ENCODE measurements around the gene MUC5AC. TPM values are rescaled to one million over a fixed set of nuclear protein-coding genes. Genes with fewer than 3 reads are reported as not detected.
A peak's percentile ranks its signal among the peaks of the same experiment; 100 is the strongest.

The MUC5AC gene
- total RNA-seq, 2 donors from 2014 or later, result not detected

DNA sequence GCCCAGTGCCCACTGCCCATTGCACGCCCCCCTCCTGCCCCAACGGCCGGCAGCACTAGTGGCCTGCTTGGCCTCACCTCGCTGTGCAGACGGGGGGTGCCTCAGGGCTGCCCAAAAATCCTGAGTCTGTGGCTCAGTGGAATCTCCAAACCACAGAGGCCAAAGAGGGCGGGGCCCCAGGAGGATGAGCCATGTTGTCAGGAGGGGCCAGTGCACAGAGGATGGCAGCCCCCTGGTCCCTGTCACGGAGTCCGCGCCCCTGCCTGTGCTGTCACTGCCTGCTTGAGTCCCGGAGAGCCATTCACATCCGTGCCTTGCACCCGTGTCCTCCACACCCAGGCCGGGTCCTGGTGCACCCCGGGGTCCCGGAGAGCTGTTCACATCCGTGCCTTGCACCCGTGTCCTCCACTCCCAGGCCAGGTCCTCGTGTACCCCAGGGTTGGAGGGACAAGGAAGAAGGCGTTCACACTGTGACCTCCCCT, 36.4 kb upstream of the MUC5AC start:
- DNase-seq, result peak; percentile 22
- H3K9me3 Mint-ChIP-seq, result no peaks in the 10 kb centered on the region

DNA sequence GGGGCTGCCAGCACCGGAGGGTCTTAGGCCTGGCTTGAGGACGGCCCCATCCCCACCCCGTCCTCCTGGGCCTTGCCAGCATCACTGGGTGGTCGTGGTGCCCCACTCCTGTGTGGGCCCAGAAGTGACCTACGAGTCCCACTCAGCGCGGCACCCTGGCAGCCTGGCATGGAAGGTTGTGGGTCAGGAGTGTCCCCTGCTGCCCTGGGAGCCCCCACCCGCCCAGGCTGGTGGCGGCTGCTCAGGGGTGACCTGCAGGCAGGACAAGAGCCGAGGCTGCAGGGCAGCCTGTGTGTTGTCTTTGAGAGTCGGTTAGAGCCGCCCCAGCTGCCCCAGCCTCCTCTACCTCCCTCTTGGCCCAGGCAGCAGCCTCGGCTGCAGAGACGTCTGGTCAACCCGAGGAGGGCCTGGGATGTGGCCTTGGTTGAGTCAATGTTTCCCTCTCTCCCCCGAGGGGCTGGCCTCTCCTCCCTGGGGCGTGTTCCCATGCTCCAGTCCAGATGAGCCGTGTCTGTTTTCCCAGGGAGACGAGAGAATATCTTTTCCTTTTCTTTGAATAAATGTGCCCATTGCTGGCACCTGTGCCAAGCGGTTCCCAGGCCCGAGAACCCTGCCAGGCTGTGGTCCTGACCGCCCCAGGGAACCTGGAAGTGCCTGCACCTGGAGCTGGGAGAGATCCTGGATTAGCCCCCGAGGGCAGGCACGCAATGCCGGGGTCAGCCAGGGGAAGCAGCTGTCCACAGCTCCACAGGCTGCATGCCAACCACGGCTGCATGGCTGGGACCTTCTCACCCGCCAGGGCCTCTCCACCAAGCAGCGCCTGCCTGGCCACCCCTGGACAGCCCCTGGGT, 35.7 kb upstream of the MUC5AC start:
- Mint-ChIP-seq H3K9me3 (no peaks in the 10 kb centered on the region), H3K4me1 (no peaks in the 10 kb centered on the region), H3K27ac (no peak overlapping the region), H3K36me3 (ENCODE audit: low read depth) (no peaks in the 10 kb centered on the region), H3K27me3 (ENCODE audit: insufficient read depth) (peaks cover 5% of the 10 kb centered on the region), H3K4me3 (no peak overlapping the region)
- no peaks in the 10 kb centered on the region for H3K9me3 ChIP-seq (ENCODE audit: control insufficient read depth, low read length)
- WGBS, 2 experiments (ENCODE audit: insufficient coverage in 1 of 2, insufficient read length in 1 of 2), result 83 to 86% methylated on average over 22 to 28 of the region's 28 CpGs
- H3K27me3 ChIP-seq (ENCODE audit: control insufficient read depth, insufficient read depth, low read length, poor library complexity, severe bottlenecking), result peaks cover 7% of the 10 kb centered on the region
- H3K4me3 ChIP-seq (ENCODE audit: low read length), result no peak overlapping the region
- H3K4me1 ChIP-seq (ENCODE audit: control insufficient read depth, insufficient read depth, low read length), result no peaks in the 10 kb centered on the region
- peak; percentile 39 for DNase-seq
- no peak overlapping the region for H3K9ac ChIP-seq (ENCODE audit: extremely low read depth, low read length, poor library complexity, severe bottlenecking)
- TF ChIP-seq CTCF (conservative IDR thresholded peaks at IDR 0.05), result no peak
- no peak overlapping the region for H3K27ac ChIP-seq (ENCODE audit: low read depth, low read length)
- H3K36me3 ChIP-seq (ENCODE audit: control insufficient read depth, insufficient read depth, low read length), result no peaks in the 10 kb centered on the region

More for the DNA sequence above, 36.4 kb upstream of the MUC5AC start:
- Histone ChIP-seq H3K9ac (ENCODE audit: extremely low read depth, low read length, poor library complexity, severe bottlenecking) (no peak overlapping the region), H3K36me3 (ENCODE audit: control insufficient read depth, insufficient read depth, low read length) (no peaks in the 10 kb centered on the region), H3K27ac (ENCODE audit: low read depth, low read length) (no peak overlapping the region), H3K27me3 (ENCODE audit: control insufficient read depth, insufficient read depth, low read length, poor library complexity, severe bottlenecking) (peaks cover 7% of the 10 kb centered on the region), H3K9me3 (ENCODE audit: control insufficient read depth, low read length) (no peaks in the 10 kb centered on the region), H3K4me3 (ENCODE audit: low read length) (no peak overlapping the region), H3K4me1 (ENCODE audit: control insufficient read depth, insufficient read depth, low read length) (no peaks in the 10 kb centered on the region)
- Mint-ChIP-seq H3K36me3 (ENCODE audit: low read depth) (no peaks in the 10 kb centered on the region), H3K27me3 (ENCODE audit: insufficient read depth) (peaks cover 5% of the 10 kb centered on the region), H3K4me3 (no peak overlapping the region), H3K27ac (no peak overlapping the region), H3K4me1 (no peaks in the 10 kb centered on the region)
- 89 to 91% methylated on average over 11 to 19 of the region's 19 CpGs for WGBS, 2 experiments (ENCODE audit: insufficient coverage in 1 of 2, insufficient read length in 1 of 2)
- no peak for TF ChIP-seq CTCF (conservative IDR thresholded peaks at IDR 0.05)

GRCh38 chr11:1122664-1123002, 35.1 kb upstream of the MUC5AC start:
- Histone ChIP-seq H3K36me3 (ENCODE audit: control insufficient read depth, insufficient read depth, low read length) (no peaks in the 10 kb centered on the region), H3K4me1 (ENCODE audit: control insufficient read depth, insufficient read depth, low read length) (no peaks in the 10 kb centered on the region), H3K9ac (ENCODE audit: extremely low read depth, low read length, poor library complexity, severe bottlenecking) (no peak overlapping the region), H3K9me3 (ENCODE audit: control insufficient read depth, low read length) (no peaks in the 10 kb centered on the region), H3K27ac (ENCODE audit: low read depth, low read length) (no peak overlapping the region), H3K4me3 (ENCODE audit: low read length) (no peak overlapping the region), H3K27me3 (ENCODE audit: control insufficient read depth, insufficient read depth, low read length, poor library complexity, severe bottlenecking) (peaks cover 7% of the 10 kb centered on the region)
- peak; percentile 20 for DNase-seq
- Mint-ChIP-seq H3K27me3 (ENCODE audit: insufficient read depth) (peaks cover 5% of the 10 kb centered on the region), H3K27ac (no peak overlapping the region), H3K4me1 (no peaks in the 10 kb centered on the region), H3K36me3 (ENCODE audit: low read depth) (no peaks in the 10 kb centered on the region), H3K9me3 (no peaks in the 10 kb centered on the region), H3K4me3 (no peak overlapping the region)
- TF ChIP-seq CTCF (conservative IDR thresholded peaks at IDR 0.05), result no peak
- WGBS, 2 experiments (ENCODE audit: insufficient coverage in 1 of 2, insufficient read length in 1 of 2), result 85 to 92% methylated on average over 5 to 7 of the region's 7 CpGs
